H1 (cell line): Measurements from ENCODE around the gene CD248. TPM values are rescaled to one million over a fixed set of nuclear protein-coding genes. Genes with fewer than 3 reads are reported as not detected.

Source experiments
- CTCF ChIA-PET: fragments of 300-600 bp; sonication (Branson Sonifier 250); formaldehyde crosslinking; loops from one replicate; lab custom pipeline; 2021; ENCODE audit not compliant: partially characterized antibody; lab: Charles Lee
- POLR2A ChIA-PET: fragments of 300-600 bp; sonication (Branson Sonifier 250); formaldehyde crosslinking; loops from one replicate; lab custom pipeline; 2021; ENCODE audit warnings: inconsistent platforms; ENCODE audit not compliant: partially characterized antibody; lab: Charles Lee
- DNase-seq, 2 experiments: peaks; one replicate each; pipeline versions ENCODE4 v3.0.0 to v3.0.0-alpha.2; 2010 to 2022; ENCODE audit warnings: low spot score in 2 of 2, low read depth in 1 of 2, mixed read lengths in 1 of 2
- FAIRE-seq: peaks from 2 replicates; lab custom pipeline; 2011; peaks lifted over from hg19 to GRCh38; lab: Jason Lieb, UNC
- H2AFZ ChIP-seq: 2 replicates; pipeline ENCODE4 v1.8.1; 2012; ENCODE audit warnings: low read length, inconsistent platforms
- H2AK5ac ChIP-seq: 2 replicates; pipeline ENCODE4 v1.6.1; 2013; ENCODE audit warnings: low read depth, low read length
- H2BK120ac ChIP-seq: replicated peaks from 2 replicates; pipeline ENCODE3; 2013; ENCODE audit warnings: low read depth, low read length, inconsistent platforms
- H2BK12ac ChIP-seq: 2 replicates; pipeline ENCODE4 v1.6.1; 2013; ENCODE audit warnings: low read depth, low read length
- H2BK15ac ChIP-seq: 2 replicates; pipeline ENCODE4 v1.6.1; 2013; ENCODE audit warnings: low read length
- H2BK20ac ChIP-seq: 2 replicates; pipeline ENCODE4 v1.6.1; 2013; ENCODE audit warnings: low read length
- H2BK5ac ChIP-seq: 2 replicates; pipeline ENCODE4 v1.6.1; 2013; ENCODE audit warnings: low read depth, low read length
- H3K14ac ChIP-seq: 2 replicates; pipeline ENCODE4 v1.6.1; 2013; ENCODE audit warnings: inconsistent platforms; ENCODE audit not compliant: insufficient read length
- H3K18ac ChIP-seq: 2 replicates; pipeline ENCODE4 v1.6.1; 2013; ENCODE audit warnings: low read length; ENCODE audit errors: extremely low read depth
- H3K23ac ChIP-seq: 2 replicates; pipeline ENCODE4 v1.6.1; 2013; ENCODE audit warnings: inconsistent platforms; ENCODE audit not compliant: insufficient read length
- H3K23me2 ChIP-seq: 2 replicates; pipeline ENCODE4 v1.6.1; 2013; ENCODE audit warnings: low read depth, low read length
- H3K27ac ChIP-seq: 2 replicates; pipeline ENCODE4 v1.6.1; 2011; ENCODE audit warnings: low read depth, low read length, inconsistent platforms
- H3K27me3 ChIP-seq, 4 experiments: replicated peaks in 1 of 4; 1 replicate in 1 of 4; 2 replicates in 3 of 4; pipeline versions ENCODE4 v1.6.1 to v1.8.1; 2011 to 2013; ENCODE audit warnings: low read length in 3 of 4, mild to moderate bottlenecking in 3 of 4, inconsistent platforms in 2 of 4, mixed read lengths in 2 of 4, moderate library complexity in 1 of 4; ENCODE audit not compliant: control insufficient read depth in 3 of 4, insufficient read depth in 3 of 4; ENCODE audit errors: extremely low read depth in 1 of 4
- H3K36me3 ChIP-seq, 4 experiments: 2 replicates each; pipeline versions ENCODE4 v1.6.1 to v1.8.1; 2011 to 2013; ENCODE audit warnings: mild to moderate bottlenecking in 4 of 4, low read length in 3 of 4, moderate library complexity in 2 of 4, control low read depth in 1 of 4, inconsistent platforms in 1 of 4; ENCODE audit not compliant: insufficient read depth in 4 of 4, control insufficient read depth in 2 of 4
- H3K4ac ChIP-seq: replicated peaks from 2 replicates; pipeline ENCODE3; 2013; ENCODE audit warnings: low read length, low read depth, mixed read lengths, inconsistent platforms; ENCODE audit not compliant: insufficient read length
- H3K4me1 ChIP-seq, 4 experiments: replicated peaks in 1 of 4; 1 replicate in 1 of 4; 2 replicates in 3 of 4; pipeline versions ENCODE4 v1.6.1 to v1.8.1; 2011 to 2013; ENCODE audit warnings: low read length in 3 of 4, inconsistent platforms in 2 of 4, mixed read lengths in 1 of 4; ENCODE audit not compliant: insufficient read depth in 4 of 4, control insufficient read depth in 3 of 4
- H3K4me2 ChIP-seq, 2 experiments: 2 replicates each; pipeline versions ENCODE4 v1.6.1 to v1.8.1; 2011 to 2013; ENCODE audit warnings: low read depth in 2 of 2, low read length in 2 of 2, control low read depth in 1 of 2, inconsistent platforms in 1 of 2, mild to moderate bottlenecking in 1 of 2; ENCODE audit not compliant: insufficient read depth in 1 of 2
- H3K4me3 ChIP-seq, 4 experiments: fragments of 200-600, 300-600 bp in 1 of 4; sonication (generic), shearing (Covaris generic), sonication (Bioruptor Twin) in 1 of 4; 2 replicates each; pipeline versions ENCODE4 v1.5.1 to v1.8.1; 2011 to 2016; ENCODE audit warnings: low read length in 4 of 4, low read depth in 3 of 4, control low read depth in 2 of 4, inconsistent platforms in 2 of 4, mild to moderate bottlenecking in 2 of 4, mixed read lengths in 1 of 4, moderate library complexity in 1 of 4; ENCODE audit not compliant: insufficient read depth in 2 of 4; ENCODE audit errors: extremely low read depth in 1 of 4
- H3K56ac ChIP-seq: replicated peaks from 2 replicates; pipeline ENCODE3; 2013; ENCODE audit warnings: low read depth, mild to moderate bottlenecking, mixed read lengths, low read length, inconsistent platforms; ENCODE audit not compliant: insufficient read length
- H3K79me1 ChIP-seq: 2 replicates; pipeline ENCODE4 v1.6.1; 2013; ENCODE audit warnings: low read depth, low read length, control low read depth
- H3K79me2 ChIP-seq, 2 experiments: 2 replicates each; pipeline versions ENCODE4 v1.6.1 to v1.8.1; 2012 to 2013; ENCODE audit warnings: low read length in 2 of 2, mild to moderate bottlenecking in 2 of 2, inconsistent platforms in 1 of 2; ENCODE audit not compliant: insufficient read depth in 2 of 2, control insufficient read depth in 1 of 2
- H3K9ac ChIP-seq, 4 experiments: replicated peaks in 1 of 4; 1 replicate in 1 of 4; 2 replicates in 3 of 4; pipeline versions ENCODE4 v1.6.1 to v1.8.1; 2011 to 2013; ENCODE audit warnings: low read depth in 3 of 4, low read length in 3 of 4, control low read depth in 2 of 4, mild to moderate bottlenecking in 2 of 4, moderate library complexity in 2 of 4, inconsistent platforms in 1 of 4; ENCODE audit errors: extremely low read depth in 1 of 4
- H3K9me3 ChIP-seq, 2 experiments: 2 replicates each; pipeline versions ENCODE4 v1.6.1 to v1.8.1; 2012 to 2013; ENCODE audit warnings: mild to moderate bottlenecking in 2 of 2, moderate library complexity in 2 of 2, control low read depth in 1 of 2, inconsistent platforms in 1 of 2, low read depth in 1 of 2, low read length in 1 of 2, mixed read lengths in 1 of 2; ENCODE audit not compliant: insufficient read depth in 2 of 2
- H4K20me1 ChIP-seq, 2 experiments: replicated peaks in 1 of 2; 2 replicates each; pipeline versions ENCODE3 to v1.8.1; 2011 to 2013; ENCODE audit warnings: inconsistent platforms in 2 of 2, low read length in 2 of 2, mild to moderate bottlenecking in 1 of 2; ENCODE audit not compliant: insufficient read depth in 2 of 2, control insufficient read depth in 1 of 2
- H4K5ac ChIP-seq: 2 replicates; pipeline ENCODE4 v1.6.1; 2013; ENCODE audit warnings: low read length, low read depth, mixed read lengths, inconsistent platforms; ENCODE audit not compliant: insufficient read length
- H4K8ac ChIP-seq: 2 replicates; pipeline ENCODE4 v1.8.0; 2013; ENCODE audit warnings: mild to moderate bottlenecking, moderate library complexity, low read length, inconsistent platforms; ENCODE audit not compliant: insufficient read depth; ENCODE audit errors: extremely low read depth
- H4K91ac ChIP-seq: replicated peaks from 2 replicates; pipeline ENCODE3; 2013; ENCODE audit warnings: low read length, mixed read lengths, inconsistent platforms; ENCODE audit not compliant: insufficient read length
- ATF2 ChIP-seq: IDR thresholded peaks from 2 replicates; pipeline ENCODE4 v1.6.1; 2012; ENCODE audit warnings: low read length, inconsistent platforms
- FOSL1 ChIP-seq: IDR thresholded peaks from 2 replicates; pipeline ENCODE4 v1.6.1; 2011; ENCODE audit warnings: mild to moderate bottlenecking, low read depth, low read length, moderate library complexity; ENCODE audit not compliant: insufficient read depth
- WGBS, 2 experiments: shearing (Covaris generic) in 1 of 2; methylation state at CpG; one replicate each; pipeline versions ENCODE4 v1.1.6 to v1.1.7; 2013 to 2015; ENCODE audit warnings: low lambda C conversion rate in 2 of 2, mixed read lengths in 2 of 2, inconsistent platforms in 1 of 2, low coverage in 1 of 2, missing lambda C conversion rate in 1 of 2; ENCODE audit not compliant: insufficient replicate concordance in 2 of 2, insufficient coverage in 1 of 2, insufficient read length in 1 of 2; ENCODE audit errors: extremely low coverage in 1 of 2, missing lambda C conversion rate in 1 of 2; 5-methylcytosine and 5-hydroxymethylcytosine counted together
- polyA plus RNA-seq, 7 experiments: library from polyadenylated mRNA; depleted of rRNA in 3 of 7; stranded (reverse) in 5 of 7; unstranded in 2 of 7; fragments of >200 nt in 5 of 7; fragments of 200-250 nt in 2 of 7; gene quantifications; 1 replicate in 5 of 7; 2 replicates in 1 of 7; 4 replicates in 1 of 7; pipeline versions ENCODE4 v1.2.1 to v1.2.3, GENCODE V29; 2011 to 2013; ENCODE audit warnings: missing spikeins in 2 of 7, mixed read lengths in 2 of 7
- total RNA-seq: library from RNA; stranded (reverse); fragmentation: NEBNext Ultra II Directional; extraction: Animal tissue kit (Norgen Biotek cat#: 25700); gene quantifications from 2 replicates; pipeline ENCODE4 v1.2.1, GENCODE V29; 2021

The CD248 gene
- total and polyA plus RNA-seq, 2 of the 8 experiments (the other 6 are each of a cell fraction or from before 2014, with no cell fraction given): 2.7 to 3.9 TPM

- no peak overlapping the region for H2AFZ ChIP-seq
- H2BK5ac ChIP-seq: no peak overlapping the region
- H2BK12ac ChIP-seq: 0 out of 2 replicates have a peak overlapping the region, but pooled peaks have one; percentile 23
- no peak overlapping the region for H2BK15ac ChIP-seq
- H3K79me2 ChIP-seq: no peaks in the 10 kb centered on the region
- no peak overlapping the region for H3K27ac ChIP-seq
- peaks cover 0 to 3% (median 0%) of the 10 kb centered on the region in 4 experiments; a peak in 2 of 7 replicates for H3K27me3 ChIP-seq
- H3K4ac ChIP-seq: no peak overlapping the region
- no peak overlapping the region for H3K4me3 ChIP-seq
- no peak overlapping the region for H4K91ac ChIP-seq
- H3K9ac ChIP-seq: no peak overlapping the region
- no peak overlapping the region for H3K56ac ChIP-seq
- no peak overlapping the region for H3K23ac ChIP-seq
- FAIRE-seq (no peak), DNase-seq (no peak)
- H3K14ac ChIP-seq: no peak overlapping the region
- H4K20me1 ChIP-seq: no peaks in the 10 kb centered on the region
- peaks cover 3 to 13% (median 6%) of the 10 kb centered on the region in 4 experiments; a peak in 6 of 7 replicates for H3K4me1 ChIP-seq
- H3K23me2 ChIP-seq: peaks cover 8% of the 10 kb centered on the region
- no peak overlapping the region for H2BK20ac ChIP-seq
- no peak overlapping the region for H4K5ac ChIP-seq
- POLR2A ChIA-PET: interaction anchor here (1.2 to 4.1 kb wide), 4 partner anchors 14 to 61 kb away, joined by 4 to 16 read pairs (median 5); partner anchors contain the start of gene BRMS1
- no peaks in the 10 kb centered on the region for H3K36me3 ChIP-seq
- H3K4me2 ChIP-seq: no peak overlapping the region
- no peak overlapping the region for H2AK5ac ChIP-seq
- H2BK120ac ChIP-seq: no peak overlapping the region
- no peaks in the 10 kb centered on the region for H3K9me3 ChIP-seq
- 77% methylated on average over 3 of the region's 3 CpGs; no CpG with 5 or more reads in 1 of the 2 experiments for WGBS, 2 experiments
- H3K18ac ChIP-seq: no peak overlapping the region
- no peaks in the 10 kb centered on the region for H3K79me1 ChIP-seq
- no peak overlapping the region for H4K8ac ChIP-seq
- TF ChIP-seq FOSL1 (no peak), ATF2 (no peak)
- CTCF ChIA-PET: interaction anchor here (1.0 to 11.7 kb wide), 7 partner anchors 8 to 35 kb away, joined by 4 to 242 read pairs (median 57); partner anchors contain the start of genes BRMS1, RIN1, TMEM151A and YIF1A
Measured at GRCh38 chr11:66309475-66309874, 7.4 kb downstream of the CD248 start.
